GM12801 (cell line): ENCODE measurements around the gene ADARB1.

ENCODE experiments used
- CTCF ChIP-seq: IDR thresholded peaks from one replicate; pipeline ENCODE4 v1.5.1; 2011; ENCODE audit warnings: control low read depth; ENCODE audit not compliant: insufficient read length; ENCODE audit errors: extremely low read depth

Gene ADARB1

GRCh38 chr21:45180246-45180599 is 105.8 kb downstream of the ADARB1 start:
- TF ChIP-seq CTCF: no peak

DNA sequence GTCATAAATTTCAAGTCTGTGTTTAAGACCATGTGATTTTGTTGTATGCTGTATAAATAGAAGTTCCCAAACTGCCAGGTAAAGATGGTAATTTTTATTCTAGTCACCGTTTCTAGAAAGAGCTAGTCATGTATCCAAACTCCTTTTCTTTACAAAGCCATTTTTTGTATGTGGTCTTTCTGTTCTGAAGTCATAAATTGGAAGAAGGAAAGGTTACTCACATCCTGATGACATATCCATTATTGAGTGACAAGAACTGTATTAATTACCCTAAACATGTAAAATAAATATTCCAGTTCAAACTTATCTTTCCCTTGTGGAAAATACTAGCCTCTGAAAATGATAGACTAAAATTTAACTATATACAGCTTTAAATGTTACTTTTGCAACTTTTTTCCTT is 108.6 kb downstream of the ADARB1 start:
- no peak for TF ChIP-seq CTCF

- TF ChIP-seq CTCF: no peak
These were observed 109.5 kb downstream of the ADARB1 start for GRCh38 chr21:45183852-45184251.

- TF ChIP-seq CTCF: no peak
These were observed 110.5 kb downstream of the ADARB1 start for GRCh38 chr21:45184869-45185268.

GRCh38 chr21:45186709-45187108 is 112.3 kb downstream of the ADARB1 start:
- TF ChIP-seq CTCF: no peak

- TF ChIP-seq CTCF: no peak
These were observed 113.3 kb downstream of the ADARB1 start for GRCh38 chr21:45187646-45188045.

DNA sequence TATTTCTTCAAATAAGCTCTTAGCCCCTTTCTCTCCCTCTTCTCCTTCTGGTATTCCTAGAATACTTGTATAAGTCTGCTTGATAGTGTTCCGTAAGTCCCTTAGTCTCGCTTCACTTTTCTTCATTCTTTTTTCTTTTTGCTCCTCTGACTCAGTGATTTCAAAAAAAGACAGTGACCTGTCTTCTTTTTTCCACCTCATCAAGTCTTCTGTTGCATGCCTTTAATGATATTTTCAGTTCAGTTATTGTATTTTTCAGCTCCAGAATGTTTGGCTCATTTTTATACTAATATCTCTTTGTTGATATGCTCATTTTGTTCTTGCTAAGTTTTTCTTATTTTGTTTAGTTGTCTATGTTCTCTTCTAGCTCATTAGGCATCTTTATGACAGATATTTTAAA is 115.6 kb downstream of the ADARB1 start:
- no peak for TF ChIP-seq CTCF

- no peak for TF ChIP-seq CTCF
These were observed 118.0 kb downstream of the ADARB1 start for GRCh38 chr21:45192332-45192731.
